Epithelial cell of proximal tubule (primary cell): ENCODE data around the gene CBLC. TPM values are rescaled to one million over a fixed set of nuclear protein-coding genes. Genes with fewer than 3 reads are reported as not detected.

Experiments used
- DNase-seq: peaks from one replicate; pipeline ENCODE4 v3.0.0-alpha.2; 2011; ENCODE audit warnings: low read depth
- H3K4me3 ChIP-seq: 2 replicates; pipeline ENCODE4 v1.5.1; 2011; ENCODE audit warnings: low read depth, mild to moderate bottlenecking, low read length
- total RNA-seq: library from RNA; depleted of rRNA; stranded (reverse); fragments of >200 nt; gene quantifications from 2 replicates; pipeline ENCODE4 v1.2.3, GENCODE V29; 2015
- TF ChIP-seq, protein P1 (sequence below): conservative IDR thresholded peaks from 2 replicates; pipeline ENCODE4 v1.5.1; 2012; ENCODE audit warnings: low read depth, mild to moderate bottlenecking, low read length

Gene CBLC
- total RNA-seq, 1 donor from 2014 or later = 27.2 TPM

DNA sequence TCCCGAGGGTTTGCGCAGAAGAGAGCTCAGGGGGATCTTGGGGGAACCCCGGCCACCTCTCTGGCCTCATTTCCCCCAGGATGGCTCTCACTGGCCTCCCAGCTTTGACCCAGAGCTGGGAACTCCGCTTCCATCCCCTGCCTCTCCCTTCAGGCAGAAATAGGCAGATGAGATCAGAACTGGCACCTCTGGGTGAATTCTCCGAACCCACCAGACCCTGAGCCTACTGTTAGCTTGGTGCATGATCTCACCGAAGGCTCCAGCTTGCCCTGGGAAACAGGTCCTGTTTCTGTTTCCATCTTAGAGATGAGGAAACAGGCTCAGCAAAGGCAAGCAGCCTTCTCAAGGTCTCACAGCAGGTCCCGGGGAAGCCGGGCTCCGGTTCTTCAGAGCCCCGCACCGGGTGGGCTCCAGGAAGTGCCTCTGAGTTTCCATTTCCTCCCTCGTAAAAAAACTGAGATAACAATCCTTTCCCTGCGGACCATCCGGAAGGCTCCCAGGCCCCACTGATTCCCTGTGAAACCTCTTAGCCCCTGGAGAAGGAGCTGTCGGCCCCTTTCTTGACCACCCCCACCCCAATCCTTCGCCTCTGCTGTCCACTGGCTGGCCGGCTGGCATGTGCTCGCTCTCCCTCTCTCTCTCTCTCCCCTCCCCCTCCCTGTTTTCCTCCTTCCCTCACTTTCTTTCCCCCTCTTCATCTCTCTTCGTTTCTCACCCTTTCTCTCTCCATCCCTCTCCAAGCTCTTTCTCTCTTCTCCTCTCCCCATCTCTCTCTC, 70.5 kb downstream of the CBLC start:
- TF ChIP-seq, protein P1, sequence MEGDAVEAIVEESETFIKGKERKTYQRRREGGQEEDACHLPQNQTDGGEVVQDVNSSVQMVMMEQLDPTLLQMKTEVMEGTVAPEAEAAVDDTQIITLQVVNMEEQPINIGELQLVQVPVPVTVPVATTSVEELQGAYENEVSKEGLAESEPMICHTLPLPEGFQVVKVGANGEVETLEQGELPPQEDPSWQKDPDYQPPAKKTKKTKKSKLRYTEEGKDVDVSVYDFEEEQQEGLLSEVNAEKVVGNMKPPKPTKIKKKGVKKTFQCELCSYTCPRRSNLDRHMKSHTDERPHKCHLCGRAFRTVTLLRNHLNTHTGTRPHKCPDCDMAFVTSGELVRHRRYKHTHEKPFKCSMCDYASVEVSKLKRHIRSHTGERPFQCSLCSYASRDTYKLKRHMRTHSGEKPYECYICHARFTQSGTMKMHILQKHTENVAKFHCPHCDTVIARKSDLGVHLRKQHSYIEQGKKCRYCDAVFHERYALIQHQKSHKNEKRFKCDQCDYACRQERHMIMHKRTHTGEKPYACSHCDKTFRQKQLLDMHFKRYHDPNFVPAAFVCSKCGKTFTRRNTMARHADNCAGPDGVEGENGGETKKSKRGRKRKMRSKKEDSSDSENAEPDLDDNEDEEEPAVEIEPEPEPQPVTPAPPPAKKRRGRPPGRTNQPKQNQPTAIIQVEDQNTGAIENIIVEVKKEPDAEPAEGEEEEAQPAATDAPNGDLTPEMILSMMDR = no peak
- H3K4me3 ChIP-seq = peak overlapping the region; percentile 99
- DNase-seq = peak; percentile 51

DNA sequence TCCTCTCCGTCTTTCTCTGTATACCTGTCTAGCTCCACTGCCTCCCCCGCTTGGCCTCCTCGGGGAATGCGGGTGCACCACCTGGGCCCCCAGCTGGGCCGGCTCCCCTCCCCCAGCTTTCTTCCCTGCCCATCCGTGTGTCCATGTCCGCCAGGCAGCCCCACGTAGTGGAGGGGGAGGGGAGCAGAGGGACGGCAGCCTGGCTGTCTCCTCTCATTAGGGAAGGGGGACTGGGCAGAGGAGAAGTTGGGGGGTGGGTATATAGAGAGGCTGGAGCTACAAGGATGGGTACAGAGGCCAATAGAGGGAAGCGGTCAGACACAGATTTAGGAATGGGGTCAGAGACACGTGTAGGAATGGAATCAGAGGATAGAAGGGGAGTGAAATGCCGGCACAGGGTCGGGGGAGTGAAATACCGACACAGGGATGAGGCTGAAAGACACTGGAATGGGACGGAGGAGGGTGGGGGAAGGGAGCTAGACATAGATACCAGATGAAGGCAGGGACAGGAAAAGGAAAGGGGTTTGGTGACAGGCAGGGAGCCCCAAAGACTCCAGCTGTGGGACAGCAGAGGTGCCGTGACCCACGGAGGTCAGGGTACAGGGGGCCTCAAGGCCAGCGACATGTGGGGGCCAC, 71.2 kb downstream of the CBLC start:
- no peak for DNase-seq
- TF ChIP-seq, protein P1 = no peak
- H3K4me3 ChIP-seq = peak overlapping the region; percentile 99

Other genes with a start within 250 kb of the CBLC start
- gene CEACAM20, start 248.2 kb upstream of the CBLC start, total RNA-seq = not detected in 2 replicates
- gene IGSF23, start 164.3 kb upstream of the CBLC start, total RNA-seq = 0.12 TPM in 1 of 2 replicates, not detected in the other
- 116 and 153 TPM in 2 replicates for gene PVR, start 134.0 kb upstream of the CBLC start, total RNA-seq
- gene CEACAM19, start 106.4 kb upstream of the CBLC start, total RNA-seq = 2.7 and 4.6 TPM in 2 replicates
- not detected in 2 replicates for gene CEACAM16, start 78.7 kb upstream of the CBLC start, total RNA-seq
- 32.4 and 49.3 TPM in 2 replicates for gene BCL3, start 29.2 kb upstream of the CBLC start, total RNA-seq
- gene BCAM, start 31.2 kb downstream of the CBLC start, total RNA-seq = 7.7 and 27.7 TPM in 2 replicates
- gene NECTIN2, start 68.4 kb downstream of the CBLC start, total RNA-seq = 216 and 264 TPM in 2 replicates
- 99.1 and 229 TPM in 2 replicates for gene TOMM40, start 113.4 kb downstream of the CBLC start, total RNA-seq
- gene APOE, start 127.9 kb downstream of the CBLC start, total RNA-seq = 5.9 and 46.2 TPM in 2 replicates
- gene APOC1, start 136.7 kb downstream of the CBLC start, total RNA-seq = 11.4 and 12.3 TPM in 2 replicates
- not detected in 2 replicates for gene APOC4, start 164.3 kb downstream of the CBLC start, total RNA-seq
- not detected in 2 replicates for gene APOC2, start 168.2 kb downstream of the CBLC start, total RNA-seq
- gene CLPTM1, start 177.5 kb downstream of the CBLC start, total RNA-seq = 39.6 and 56.3 TPM in 2 replicates
- 28.3 and 40.2 TPM in 2 replicates for gene RELB, start 223.6 kb downstream of the CBLC start, total RNA-seq